ENCODE results near the gene FHIT. TPM values are rescaled to one million over a fixed set of nuclear protein-coding genes. Genes with fewer than 3 reads are reported as not detected.

FHIT gene
- total RNA-seq, 1 experiment from 2014 or later, result 2.1 TPM

- DNase-seq (ENCODE audit: extremely low read depth, low read depth), result no peak
Measured at GRCh38 chr3:61118830-61119229, 132.4 kb downstream of the FHIT start.

- DNase-seq (ENCODE audit: extremely low read depth, low read depth), result no peak
Measured at GRCh38 chr3:61117045-61117898, 134.0 kb downstream of the FHIT start.

GRCh38 chr3:61114316-61114953, 136.8 kb downstream of the FHIT start:
- DNase-seq (ENCODE audit: extremely low read depth, low read depth), result no peak

- no peak for DNase-seq (ENCODE audit: extremely low read depth, low read depth)
Measured at GRCh38 chr3:61111825-61112224, 139.4 kb downstream of the FHIT start.

- DNase-seq (ENCODE audit: extremely low read depth, low read depth), result no peak
Measured at GRCh38 chr3:61110576-61110975, 140.7 kb downstream of the FHIT start.

- DNase-seq (ENCODE audit: extremely low read depth, low read depth), result no peak
Measured at GRCh38 chr3:61108247-61109019, 142.8 kb downstream of the FHIT start.

- DNase-seq (ENCODE audit: extremely low read depth, low read depth), result no peak
Measured at GRCh38 chr3:61094608-61095007, 156.6 kb downstream of the FHIT start.

GRCh38 chr3:61093364-61093763, 157.9 kb downstream of the FHIT start:
- DNase-seq (ENCODE audit: extremely low read depth, low read depth), result no peak

GRCh38 chr3:61092870-61093269, 158.4 kb downstream of the FHIT start:
- no peak for DNase-seq (ENCODE audit: extremely low read depth, low read depth)

- no peak for DNase-seq (ENCODE audit: extremely low read depth, low read depth)
Measured at GRCh38 chr3:61090389-61091169, 160.7 kb downstream of the FHIT start.

GRCh38 chr3:61087465-61087864, 163.8 kb downstream of the FHIT start:
- DNase-seq (ENCODE audit: extremely low read depth, low read depth), result no peak

GRCh38 chr3:61081554-61081953, 169.7 kb downstream of the FHIT start:
- no peak for DNase-seq (ENCODE audit: extremely low read depth, low read depth)

- no peak for DNase-seq (ENCODE audit: extremely low read depth, low read depth)
Measured at GRCh38 chr3:61080737-61081445, 170.4 kb downstream of the FHIT start.

GRCh38 chr3:61078048-61078752, 173.1 kb downstream of the FHIT start:
- no peak for DNase-seq (ENCODE audit: extremely low read depth, low read depth)

- DNase-seq (ENCODE audit: extremely low read depth, low read depth), result no peak
Measured at GRCh38 chr3:61077551-61077950, 173.7 kb downstream of the FHIT start.

- DNase-seq (ENCODE audit: extremely low read depth, low read depth), result no peak
Measured at GRCh38 chr3:61074783-61075182, 176.5 kb downstream of the FHIT start.

- no peak for DNase-seq (ENCODE audit: extremely low read depth, low read depth)
Measured at GRCh38 chr3:61073566-61074165, 177.6 kb downstream of the FHIT start.

GRCh38 chr3:61068084-61068483, 183.2 kb downstream of the FHIT start:
- no peak for DNase-seq (ENCODE audit: extremely low read depth, low read depth)

- DNase-seq (ENCODE audit: extremely low read depth, low read depth), result no peak
Measured at GRCh38 chr3:61066800-61067199, 184.5 kb downstream of the FHIT start.

All from NCI-H460 (cell line).